Esophagus squamous epithelium (tissue), 4 donors: ENCODE measurements around the gene TRPV6.

ENCODE experiments used
- CTCF ChIP-seq, 6 experiments: fragments of 450-650 bp in 4 of 6; fragments of 200-600 bp in 2 of 6; sonication (generic) in 2 of 6; IDR thresholded peaks; one replicate each; pipeline ENCODE4 v1.5.1; 2016 to 2019; ENCODE audit warnings: antibody characterized with exemption in 6 of 6, mild to moderate bottlenecking in 4 of 6, moderate library complexity in 4 of 6
- POLR2A ChIP-seq, 4 donors: fragments of 450-650 bp; IDR thresholded peaks; one replicate each; pipeline ENCODE4 v1.6.1; 2017; ENCODE audit warnings: antibody characterized with exemption in 4 of 4, mild to moderate bottlenecking in 4 of 4, moderate library complexity in 3 of 4

GRCh38 chr7:142886866-142887265 lies 1.3 kb upstream of the TRPV6 start:
- TF ChIP-seq CTCF (IDR thresholded peaks at IDR 0.05) (no peak), POLR2A (IDR thresholded peaks at IDR 0.05) (no peak)
